Calu3 (cell line): ENCODE results near the gene RFTN1. TPM values are rescaled to one million over a fixed set of nuclear protein-coding genes. Genes with fewer than 3 reads are reported as not detected.

Experiments
- BruUV-seq: library from RNA; stranded (reverse); fragments of 400-500 nt; replicated peaks from 2 replicates; lab custom pipeline; 2021; lab: Mats Ljungman, UMichigan
- CTCF ChIA-PET: fragments of 300-600 bp; sonication (Branson Sonifier 250); formaldehyde crosslinking; loops from one replicate; lab custom pipeline; 2022; ENCODE audit warnings: antibody characterized with exemption; lab: Charles Lee
- DNase-seq: peaks from one replicate; pipeline ENCODE4 v3.0.0; 2022
- H3K27ac Mint-ChIP-seq: one replicate; pipeline ENCODE4 v1.8.0; 2022; ENCODE audit warnings: mixed read lengths; ENCODE audit not compliant: unreplicated experiment
- H3K27me3 Mint-ChIP-seq: one replicate; pipeline ENCODE4 v1.8.0; 2022; ENCODE audit warnings: mixed read lengths; ENCODE audit not compliant: unreplicated experiment
- H3K36me3 Mint-ChIP-seq: one replicate; pipeline ENCODE4 v1.8.0; 2022; ENCODE audit warnings: mild to moderate bottlenecking, moderate library complexity, mixed read lengths; ENCODE audit not compliant: insufficient read depth, unreplicated experiment
- H3K4me1 Mint-ChIP-seq: one replicate; pipeline ENCODE4 v1.8.0; 2022; ENCODE audit warnings: mild to moderate bottlenecking, low read depth, mixed read lengths; ENCODE audit not compliant: unreplicated experiment
- H3K4me3 Mint-ChIP-seq: one replicate; pipeline ENCODE4 v1.8.0; 2022; ENCODE audit warnings: mild to moderate bottlenecking, low read depth, moderate library complexity, mixed read lengths; ENCODE audit not compliant: unreplicated experiment
- H3K9me3 Mint-ChIP-seq: one replicate; pipeline ENCODE4 v1.8.0; 2022; ENCODE audit warnings: low read depth, mixed read lengths; ENCODE audit not compliant: unreplicated experiment
- CTCF ChIP-seq: fragments of 200-600 bp; IDR thresholded peaks from one replicate; pipeline ENCODE4 v1.8.0; 2022; ENCODE audit warnings: antibody characterized with exemption; ENCODE audit not compliant: unreplicated experiment
- intact Hi-C: fragments of 100-400 bp; cut with micrococcal nuclease; formaldehyde crosslinking; loops from one replicate; pipeline ENCODE4 v1.10.0; 2022; ENCODE audit not compliant: unreplicated experiment
- total RNA-seq: library from RNA; stranded (reverse); gene quantifications from 2 replicates; pipeline ENCODE4 v1.2.3, GENCODE V29; 2022

RFTN1 gene
- total RNA-seq, 1 experiment from 2014 or later, result 1.6 TPM

DNA sequence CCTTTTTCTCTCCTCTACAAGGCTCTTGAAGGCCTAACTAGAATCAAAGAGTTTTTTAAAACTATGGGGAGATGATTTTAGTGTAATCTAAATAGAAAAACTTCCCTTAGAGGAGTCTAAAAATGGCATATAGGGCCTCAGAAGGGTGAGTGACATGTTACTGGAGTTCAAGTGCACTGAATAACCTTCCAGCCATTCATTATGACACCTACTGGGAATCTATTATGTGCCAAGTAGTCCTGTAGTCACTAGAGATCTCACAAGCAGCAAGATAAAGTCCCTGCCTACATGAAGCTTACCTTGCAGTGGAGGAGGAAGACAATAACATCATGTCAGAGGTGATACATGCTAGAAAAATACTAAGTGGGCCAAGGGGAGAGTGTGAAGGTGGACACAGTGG, 152.4 kb downstream of the RFTN1 start:
- intact Hi-C loops, result no loop called here
- TF ChIP-seq CTCF, result no peak
- H3K4me1 Mint-ChIP-seq, result no peaks in the 10 kb centered on the region
- H3K4me3 Mint-ChIP-seq, result no peak overlapping the region
- H3K27ac Mint-ChIP-seq, result no peak overlapping the region
- H3K9me3 Mint-ChIP-seq, result no peaks in the 10 kb centered on the region
- CTCF ChIA-PET, result no interaction called here
- H3K27me3 Mint-ChIP-seq, result no peaks in the 10 kb centered on the region
- no TSS peak for BruUV-seq
- no peak for DNase-seq
- H3K36me3 Mint-ChIP-seq, result no peaks in the 10 kb centered on the region

GRCh38 chr3:16359331-16359730, 154.2 kb downstream of the RFTN1 start:
- no TSS peak for BruUV-seq
- no peak for DNase-seq
- Mint-ChIP-seq H3K36me3 (no peaks in the 10 kb centered on the region), H3K27me3 (no peaks in the 10 kb centered on the region), H3K27ac (no peak overlapping the region), H3K4me3 (no peak overlapping the region), H3K9me3 (peaks cover 5% of the 10 kb centered on the region), H3K4me1 (no peaks in the 10 kb centered on the region)
- CTCF ChIA-PET, result no interaction called here
- intact Hi-C loops, result no loop called here
- no peak for TF ChIP-seq CTCF

DNA sequence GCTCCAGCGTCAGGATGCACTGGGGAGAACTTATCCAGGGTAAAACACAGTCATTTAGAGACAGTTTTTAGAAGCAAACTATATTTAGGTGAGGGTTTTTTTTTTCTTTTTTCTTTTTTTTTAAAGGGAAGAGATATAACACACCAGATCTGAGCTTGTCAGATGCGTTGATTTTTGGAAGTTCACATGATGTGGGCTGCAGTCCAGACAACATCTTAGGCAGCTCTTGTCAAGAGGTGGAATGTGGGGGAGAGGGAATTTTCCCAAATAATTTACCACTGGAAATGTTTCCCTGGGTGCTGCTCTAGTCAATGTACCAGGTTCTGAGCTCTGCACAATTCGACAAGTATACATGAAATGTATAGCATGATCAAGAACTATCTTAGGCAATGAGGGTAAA, 155.2 kb downstream of the RFTN1 start:
- Mint-ChIP-seq H3K4me3 (no peak overlapping the region), H3K9me3 (peaks cover 5% of the 10 kb centered on the region), H3K27me3 (no peaks in the 10 kb centered on the region), H3K36me3 (no peaks in the 10 kb centered on the region), H3K4me1 (no peaks in the 10 kb centered on the region), H3K27ac (no peak overlapping the region)
- intact Hi-C loops, result no loop called here
- DNase-seq, result no peak
- no TSS peak for BruUV-seq
- no peak for TF ChIP-seq CTCF
- CTCF ChIA-PET, result no interaction called here

DNA sequence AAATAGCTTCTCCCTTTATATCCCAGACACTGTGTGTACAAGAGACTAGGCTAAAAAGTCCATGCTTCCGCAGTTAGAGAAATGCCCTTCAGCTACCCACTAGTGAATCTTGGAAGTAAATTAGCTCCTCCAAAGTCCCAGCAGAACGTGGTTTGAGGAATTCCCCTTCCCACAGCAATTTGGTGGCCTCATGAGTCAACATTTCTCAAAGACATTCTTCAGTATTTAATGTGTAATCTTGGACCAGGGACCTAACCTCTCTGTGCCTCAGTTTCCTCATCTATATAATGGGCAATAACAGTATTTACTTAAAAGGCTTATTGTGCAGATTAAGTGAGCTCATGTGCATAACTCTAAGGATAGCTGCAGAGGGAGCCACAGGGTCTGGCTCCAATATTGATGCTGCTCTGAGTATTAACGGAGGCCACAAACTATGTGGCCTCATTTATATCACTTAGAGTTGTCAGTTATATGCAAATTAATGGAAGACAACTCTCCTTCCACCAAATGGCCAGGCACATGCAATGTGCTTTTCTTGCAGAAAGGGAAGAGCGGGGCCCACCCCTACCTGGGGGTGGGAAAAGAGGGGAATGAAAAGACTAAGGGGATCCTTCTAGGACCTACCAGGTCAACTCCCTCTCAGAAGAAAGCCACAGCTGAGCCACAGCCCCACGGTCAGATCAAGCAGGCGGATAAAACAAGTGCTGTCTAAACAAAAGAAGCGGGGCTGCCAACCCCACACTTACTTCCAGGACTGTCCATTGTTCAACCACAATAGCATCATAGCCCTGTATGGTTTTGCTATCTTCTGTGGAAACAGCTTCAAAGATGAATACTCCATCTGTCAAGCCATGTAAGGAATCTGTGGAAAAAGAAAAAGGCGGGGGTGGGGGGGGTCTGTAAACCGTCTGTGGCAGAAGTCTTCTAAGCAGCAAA, 156.0 kb downstream of the RFTN1 start:
- no peak for TF ChIP-seq CTCF
- Mint-ChIP-seq H3K36me3 (no peaks in the 10 kb centered on the region), H3K27ac (no peak overlapping the region), H3K9me3 (peaks cover 5% of the 10 kb centered on the region), H3K4me1 (no peaks in the 10 kb centered on the region), H3K4me3 (no peak overlapping the region), H3K27me3 (no peaks in the 10 kb centered on the region)
- BruUV-seq, result no TSS peak
- CTCF ChIA-PET, result interaction anchor here (0.7 kb wide), 1 partner anchor 539 kb away, joined by 5 read pairs; no protein-coding TSS in a partner anchor
- no peak for DNase-seq
- intact Hi-C loops, result no loop called here
